Astrocyte (in vitro differentiated cells and primary cell): ENCODE measurements around the gene NRIP2.

ENCODE experiments used
- EZH2 ChIP-seq: IDR thresholded peaks from 2 replicates; pipeline ENCODE4 v1.6.1; 2012; ENCODE audit warnings: mild to moderate bottlenecking, low read length, inconsistent platforms; ENCODE audit not compliant: insufficient read depth
- TF ChIP-seq, protein P1 (sequence below): IDR thresholded peaks from 2 replicates; pipeline ENCODE4 v1.5.1; 2011; ENCODE audit warnings: low read depth, mild to moderate bottlenecking, inconsistent platforms, low read length, moderate library complexity; ENCODE audit not compliant: insufficient read depth

DNA sequence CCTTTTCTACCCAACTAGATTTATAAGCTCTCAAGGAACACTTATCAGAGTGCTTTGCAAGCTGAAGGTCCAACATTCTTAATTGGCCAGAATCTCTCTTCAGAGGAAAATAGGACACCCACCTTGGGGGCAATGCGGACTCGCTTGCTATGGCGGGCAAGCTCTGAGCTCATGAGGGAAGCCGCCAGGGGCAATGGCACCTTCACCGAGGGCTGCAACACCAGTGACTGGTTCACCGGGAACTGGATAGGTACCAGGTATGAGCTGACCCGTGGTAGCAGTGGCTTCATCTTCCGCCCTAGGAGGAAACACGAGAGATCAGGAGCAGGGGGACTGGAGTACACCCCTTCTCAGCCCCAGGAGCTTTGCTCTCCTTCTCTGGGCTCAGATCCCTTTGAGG is 29.4 kb upstream of the NRIP2 start:
- no peak for TF ChIP-seq EZH2
- TF ChIP-seq, protein P1, sequence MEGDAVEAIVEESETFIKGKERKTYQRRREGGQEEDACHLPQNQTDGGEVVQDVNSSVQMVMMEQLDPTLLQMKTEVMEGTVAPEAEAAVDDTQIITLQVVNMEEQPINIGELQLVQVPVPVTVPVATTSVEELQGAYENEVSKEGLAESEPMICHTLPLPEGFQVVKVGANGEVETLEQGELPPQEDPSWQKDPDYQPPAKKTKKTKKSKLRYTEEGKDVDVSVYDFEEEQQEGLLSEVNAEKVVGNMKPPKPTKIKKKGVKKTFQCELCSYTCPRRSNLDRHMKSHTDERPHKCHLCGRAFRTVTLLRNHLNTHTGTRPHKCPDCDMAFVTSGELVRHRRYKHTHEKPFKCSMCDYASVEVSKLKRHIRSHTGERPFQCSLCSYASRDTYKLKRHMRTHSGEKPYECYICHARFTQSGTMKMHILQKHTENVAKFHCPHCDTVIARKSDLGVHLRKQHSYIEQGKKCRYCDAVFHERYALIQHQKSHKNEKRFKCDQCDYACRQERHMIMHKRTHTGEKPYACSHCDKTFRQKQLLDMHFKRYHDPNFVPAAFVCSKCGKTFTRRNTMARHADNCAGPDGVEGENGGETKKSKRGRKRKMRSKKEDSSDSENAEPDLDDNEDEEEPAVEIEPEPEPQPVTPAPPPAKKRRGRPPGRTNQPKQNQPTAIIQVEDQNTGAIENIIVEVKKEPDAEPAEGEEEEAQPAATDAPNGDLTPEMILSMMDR: no peak
